ENCODE results near the gene PTGR3. TPM values are rescaled to one million over a fixed set of nuclear protein-coding genes. Genes with fewer than 3 reads are reported as not detected.

Gene PTGR3
- total RNA-seq, 4 donors from 2014 or later = 9.6 to 27.5 (median 20.1) TPM

DNA sequence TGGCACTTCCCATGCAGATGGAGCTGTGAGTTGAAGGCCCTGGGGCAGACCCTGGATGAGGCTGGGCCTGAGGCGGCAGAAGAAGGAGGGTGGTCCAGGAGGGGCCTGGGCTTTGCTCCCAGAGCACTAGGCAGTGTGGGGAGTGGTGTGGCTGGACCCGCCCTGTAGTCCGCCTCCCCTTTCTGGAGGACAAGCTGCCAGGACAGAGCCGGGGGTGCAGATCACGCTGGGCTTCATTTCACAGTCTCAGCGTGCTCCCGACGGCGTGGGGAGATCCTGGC lies 49.8 kb downstream of the PTGR3 start:
- 89% methylated on average over 9 of the region's 9 CpGs for WGBS
- H3K36me3 ChIP-seq = no peaks in the 10 kb centered on the region
- no peaks in the 10 kb centered on the region for H3K9me3 ChIP-seq
- H3K27ac ChIP-seq (replicated peaks in 1 of 4) = no peak overlapping the region
- intact Hi-C loops (cut with DNase I) = no loop called here
- H3K4me1 ChIP-seq = peaks cover 9 to 26% (median 20%) of the 10 kb centered on the region in 4 donors
- peak; percentile 26 for DNase-seq (ENCODE audit: extremely low spot score)
- H3K4me3 ChIP-seq = no peak overlapping the region
- H3K27me3 ChIP-seq = peaks cover 0 to 5% (median 0%) of the 10 kb centered on the region in 4 donors
- TF ChIP-seq POLR2A (IDR thresholded peaks at IDR 0.05; ENCODE audit: low read depth) = no peak
- TF ChIP-seq EP300 (IDR thresholded peaks at IDR 0.05) = no peak
- no peak for TF ChIP-seq POLR2AphosphoS5 (IDR thresholded peaks at IDR 0.05)
- TF ChIP-seq, protein P1, sequence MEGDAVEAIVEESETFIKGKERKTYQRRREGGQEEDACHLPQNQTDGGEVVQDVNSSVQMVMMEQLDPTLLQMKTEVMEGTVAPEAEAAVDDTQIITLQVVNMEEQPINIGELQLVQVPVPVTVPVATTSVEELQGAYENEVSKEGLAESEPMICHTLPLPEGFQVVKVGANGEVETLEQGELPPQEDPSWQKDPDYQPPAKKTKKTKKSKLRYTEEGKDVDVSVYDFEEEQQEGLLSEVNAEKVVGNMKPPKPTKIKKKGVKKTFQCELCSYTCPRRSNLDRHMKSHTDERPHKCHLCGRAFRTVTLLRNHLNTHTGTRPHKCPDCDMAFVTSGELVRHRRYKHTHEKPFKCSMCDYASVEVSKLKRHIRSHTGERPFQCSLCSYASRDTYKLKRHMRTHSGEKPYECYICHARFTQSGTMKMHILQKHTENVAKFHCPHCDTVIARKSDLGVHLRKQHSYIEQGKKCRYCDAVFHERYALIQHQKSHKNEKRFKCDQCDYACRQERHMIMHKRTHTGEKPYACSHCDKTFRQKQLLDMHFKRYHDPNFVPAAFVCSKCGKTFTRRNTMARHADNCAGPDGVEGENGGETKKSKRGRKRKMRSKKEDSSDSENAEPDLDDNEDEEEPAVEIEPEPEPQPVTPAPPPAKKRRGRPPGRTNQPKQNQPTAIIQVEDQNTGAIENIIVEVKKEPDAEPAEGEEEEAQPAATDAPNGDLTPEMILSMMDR (IDR thresholded peaks at IDR 0.05) = no peak

Other genes starting within 250 kb of the PTGR3 start
- gene TSHZ1, start 1.7 kb upstream of the PTGR3 start, total RNA-seq = 10 to 100 TPM; 17.9 to 41.7 (median 32.2) TPM
- not detected for gene SMIM21, start 218.6 kb upstream of the PTGR3 start, total RNA-seq

Measured in esophagus muscularis mucosa (tissue), 4 donors.